Measurements from ENCODE around the gene TIMP1. TPM values are rescaled to one million over a fixed set of nuclear protein-coding genes. Genes with fewer than 3 reads are reported as not detected.

Gene TIMP1
- total RNA-seq, 2 experiments from 2014 or later: 40.3 to 48.4 TPM

GRCh38 chrX:47574547-47575301 lies 7.5 kb upstream of the TIMP1 start:
- peaks cover 23% of the 10 kb centered on the region for H3K36me3 Mint-ChIP-seq (ENCODE audit: low read depth)
- DNase-seq: no peak
- H3K27me3 Mint-ChIP-seq: peaks cover 4% of the 10 kb centered on the region
- no peak for ATAC-seq
- ChIA-PET POLR2A (interaction anchor here (0.6 kb wide), 1 partner anchor 452 kb away, joined by 3 read pairs; no protein-coding TSS in a partner anchor), CTCF (no interaction called here)
- H3K9me3 Mint-ChIP-seq (ENCODE audit: low read depth): no peaks in the 10 kb centered on the region
- H3K4me1 Mint-ChIP-seq: peaks cover 23% of the 10 kb centered on the region
- intact Hi-C loops (cut with DNase I, micrococcal nuclease): no loop called here
- peak overlapping the region; percentile 5 for H3K27ac Mint-ChIP-seq
- peak overlapping the region; percentile 21 for H3K4me3 Mint-ChIP-seq

DNA sequence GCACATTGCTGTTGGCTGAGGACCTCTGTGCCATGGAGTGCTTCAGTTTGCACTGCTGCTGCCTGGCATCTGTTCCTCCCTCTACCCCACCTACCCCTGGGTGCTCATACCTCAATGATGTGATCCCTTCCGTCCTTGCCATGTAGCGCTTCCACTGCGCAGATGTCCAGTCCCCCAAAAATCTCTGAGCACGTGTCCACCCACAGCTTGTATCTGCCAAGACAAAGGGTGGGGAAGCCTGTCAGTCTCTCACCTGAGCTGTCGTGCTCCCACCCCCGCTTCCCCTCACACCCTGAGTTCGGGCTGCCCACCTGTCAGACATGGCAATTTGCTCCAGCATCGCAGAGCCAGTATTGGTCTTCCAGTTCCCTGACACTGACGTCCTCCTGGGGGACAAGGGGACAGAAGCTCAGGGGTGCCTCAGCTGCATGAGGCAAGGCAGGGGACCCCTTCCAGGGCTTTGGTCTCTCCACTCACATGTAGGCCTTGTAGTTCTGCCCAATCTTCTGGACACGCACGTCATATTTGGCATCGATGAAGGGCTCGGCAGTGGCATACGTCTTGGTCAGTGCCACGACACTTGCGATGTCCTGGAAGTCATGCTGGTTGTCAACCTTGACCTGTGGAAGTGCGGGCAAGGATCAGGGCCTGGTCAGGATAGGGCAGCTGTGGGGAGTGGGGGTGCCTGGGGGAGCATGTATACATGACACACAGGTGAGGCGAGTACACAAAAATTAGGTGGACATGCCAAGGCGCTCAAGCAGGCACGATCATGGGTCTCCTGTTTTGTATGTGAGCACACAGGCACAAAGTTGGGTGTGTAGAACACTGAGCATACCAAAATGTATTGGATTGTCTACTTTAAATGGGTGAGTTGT lies 6.0 kb upstream of the TIMP1 start:
- H3K4me1 Mint-ChIP-seq: peaks cover 31% of the 10 kb centered on the region
- ChIA-PET CTCF (no interaction called here), POLR2A (interaction anchor here (0.6 kb wide), 1 partner anchor 358 kb away, joined by 3 read pairs; no protein-coding TSS in a partner anchor)
- ATAC-seq (no peak), DNase-seq (no peak)
- H3K27me3 Mint-ChIP-seq: peaks cover 4% of the 10 kb centered on the region
- intact Hi-C loops (cut with DNase I, micrococcal nuclease): no loop called here
- peaks cover 12% of the 10 kb centered on the region for H3K36me3 Mint-ChIP-seq (ENCODE audit: low read depth)
- H3K27ac Mint-ChIP-seq: no peak overlapping the region
- H3K9me3 Mint-ChIP-seq (ENCODE audit: low read depth): no peaks in the 10 kb centered on the region
- H3K4me3 Mint-ChIP-seq: no peak overlapping the region

- DNase-seq (no peak), ATAC-seq (no peak)
- CTCF ChIA-PET: interaction anchor here (0.6 kb wide), 2 partner anchors 12 to 54 kb away, joined by 3 read pairs; no protein-coding TSS in a partner anchor
- H3K27ac Mint-ChIP-seq: no peak overlapping the region
- no peak overlapping the region for H3K4me3 Mint-ChIP-seq
- intact Hi-C loops (cut with DNase I, micrococcal nuclease): no loop called here
- peaks cover 4% of the 10 kb centered on the region for H3K27me3 Mint-ChIP-seq
- H3K9me3 Mint-ChIP-seq (ENCODE audit: low read depth): no peaks in the 10 kb centered on the region
- POLR2A ChIA-PET: no interaction called here
- peaks cover 3% of the 10 kb centered on the region for H3K36me3 Mint-ChIP-seq (ENCODE audit: low read depth)
- peaks cover 42% of the 10 kb centered on the region for H3K4me1 Mint-ChIP-seq
Observed at GRCh38 chrX:47577424-47577823, 4.8 kb upstream of the TIMP1 start.

DNA sequence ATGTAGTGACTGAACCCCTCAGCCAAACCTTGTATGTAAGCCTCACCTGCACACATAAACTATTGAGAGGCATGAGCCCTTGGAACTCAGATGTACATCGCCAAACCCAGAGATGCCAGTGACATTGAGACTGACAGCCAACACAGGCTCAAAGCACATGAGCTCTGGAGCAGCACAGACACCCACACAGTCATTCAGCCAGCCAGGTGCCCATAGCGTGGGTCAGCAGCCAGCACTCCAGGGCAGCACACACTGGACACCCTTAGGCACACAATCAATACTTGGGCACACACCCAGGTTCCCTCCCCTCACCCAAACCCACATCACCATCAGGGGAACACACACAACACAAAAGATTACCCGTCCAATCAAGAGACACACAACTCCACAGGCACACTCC lies 4.3 kb upstream of the TIMP1 start:
- Mint-ChIP-seq H3K36me3 (ENCODE audit: low read depth) (peaks cover 3% of the 10 kb centered on the region), H3K27me3 (peaks cover 4% of the 10 kb centered on the region), H3K4me1 (peaks cover 42% of the 10 kb centered on the region), H3K9me3 (ENCODE audit: low read depth) (no peaks in the 10 kb centered on the region), H3K27ac (no peak overlapping the region), H3K4me3 (no peak overlapping the region)
- ATAC-seq (no peak), DNase-seq (no peak)
- intact Hi-C loops (cut with DNase I, micrococcal nuclease): no loop called here
- POLR2A ChIA-PET: no interaction called here
- CTCF ChIA-PET: interaction anchor here (0.6 kb wide), 1 partner anchor 54 kb away, joined by 3 read pairs; no protein-coding TSS in a partner anchor

GRCh38 chrX:47578692-47579091 lies 3.5 kb upstream of the TIMP1 start:
- Mint-ChIP-seq H3K27me3 (peaks cover 4% of the 10 kb centered on the region), H3K36me3 (ENCODE audit: low read depth) (no peaks in the 10 kb centered on the region), H3K27ac (no peak overlapping the region), H3K9me3 (ENCODE audit: low read depth) (no peaks in the 10 kb centered on the region), H3K4me1 (peaks cover 44% of the 10 kb centered on the region), H3K4me3 (no peak overlapping the region)
- POLR2A ChIA-PET: no interaction called here
- CTCF ChIA-PET: interaction anchor here (1.6 kb wide), 1 partner anchor 83 kb away, joined by 6 read pairs; no protein-coding TSS in a partner anchor
- DNase-seq (no peak), ATAC-seq (no peak)
- intact Hi-C loops (cut with DNase I, micrococcal nuclease): no loop called here

DNA sequence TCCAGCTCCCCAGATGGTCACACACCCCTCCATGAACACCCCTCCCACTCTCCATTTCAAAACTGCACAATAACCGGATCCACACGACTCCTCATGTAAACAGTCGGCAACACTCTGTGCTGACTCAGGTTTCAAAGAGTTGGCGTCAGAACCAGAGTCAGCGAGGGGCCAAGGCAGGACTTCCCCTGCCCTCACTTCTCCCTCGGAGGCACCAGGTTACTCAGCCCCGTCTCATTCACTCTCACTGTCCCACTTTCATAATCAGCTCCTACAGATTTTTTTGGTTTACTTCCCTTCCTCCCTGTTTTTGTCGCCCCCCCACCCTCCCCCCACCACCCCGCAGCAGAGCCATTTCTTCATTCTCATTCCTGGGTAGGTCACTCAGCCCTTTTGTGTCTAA lies 2.7 kb upstream of the TIMP1 start:
- peaks cover 47% of the 10 kb centered on the region for H3K4me1 Mint-ChIP-seq
- DNase-seq (peak; percentile 75), ATAC-seq (peak; percentile 75)
- H3K27ac Mint-ChIP-seq: no peak overlapping the region
- ChIA-PET CTCF (interaction anchor here (1.6 kb wide), 1 partner anchor 83 kb away, joined by 6 read pairs; no protein-coding TSS in a partner anchor), POLR2A (no interaction called here)
- intact Hi-C loops (cut with DNase I, micrococcal nuclease): no loop called here
- H3K9me3 Mint-ChIP-seq (ENCODE audit: low read depth): no peaks in the 10 kb centered on the region
- no peaks in the 10 kb centered on the region for H3K36me3 Mint-ChIP-seq (ENCODE audit: low read depth)
- H3K4me3 Mint-ChIP-seq: no peak overlapping the region
- H3K27me3 Mint-ChIP-seq: peaks cover 4% of the 10 kb centered on the region

- H3K4me3 Mint-ChIP-seq: peak overlapping the region; percentile 26
- intact Hi-C loops (cut with DNase I, micrococcal nuclease): loop anchor here (2.0 to 5.0 kb wide), 3 partner anchors 39 to 419 kb away; partner anchors contain the start of genes CFP (in 1 of the 2) and ZNF182 (in 1 of the 2)
Observed at GRCh38 chrX:47583240-47583861, 1.1 kb downstream of the TIMP1 start.

GRCh38 chrX:47584714-47585113 lies 2.5 kb downstream of the TIMP1 start:
- intact Hi-C loops (cut with DNase I, micrococcal nuclease): loop anchor here (5.0 kb wide), 2 partner anchors 38 to 418 kb away; partner anchors contain the start of gene ZNF182 (in 1 of the 2)
- ChIA-PET CTCF (no interaction called here), POLR2A (interaction anchor here (0.7 kb wide), 1 partner anchor 643 kb away, joined by 3 read pairs; no protein-coding TSS in a partner anchor)
- Mint-ChIP-seq H3K4me1 (peaks cover 34% of the 10 kb centered on the region), H3K27me3 (no peaks in the 10 kb centered on the region), H3K9me3 (ENCODE audit: low read depth) (no peaks in the 10 kb centered on the region), H3K36me3 (ENCODE audit: low read depth) (no peaks in the 10 kb centered on the region), H3K27ac (no peak overlapping the region), H3K4me3 (no peak overlapping the region)
- no peak for DNase-seq
- no peak for ATAC-seq

More at GRCh38 chrX:47583240-47583861, 1.1 kb downstream of the TIMP1 start:
- Mint-ChIP-seq H3K27me3 (no peaks in the 10 kb centered on the region), H3K27ac (peak overlapping the region; percentile 45), H3K4me1 (peaks cover 45% of the 10 kb centered on the region), H3K36me3 (ENCODE audit: low read depth) (no peaks in the 10 kb centered on the region), H3K9me3 (ENCODE audit: low read depth) (no peaks in the 10 kb centered on the region)
- ATAC-seq: no peak
- ChIA-PET CTCF (no interaction called here), POLR2A (no interaction called here)
- DNase-seq: no peak

- DNase-seq: no peak
- H3K27me3 Mint-ChIP-seq: no peaks in the 10 kb centered on the region
- ChIA-PET CTCF (no interaction called here), POLR2A (interaction anchor here (0.7 kb wide), 1 partner anchor 643 kb away, joined by 3 read pairs; no protein-coding TSS in a partner anchor)
- H3K4me1 Mint-ChIP-seq: peaks cover 32% of the 10 kb centered on the region
- ATAC-seq: no peak
- no peak overlapping the region for H3K4me3 Mint-ChIP-seq
- H3K27ac Mint-ChIP-seq: no peak overlapping the region
- intact Hi-C loops (cut with DNase I, micrococcal nuclease): no loop called here
- H3K36me3 Mint-ChIP-seq (ENCODE audit: low read depth): no peaks in the 10 kb centered on the region
- no peaks in the 10 kb centered on the region for H3K9me3 Mint-ChIP-seq (ENCODE audit: low read depth)
Observed at GRCh38 chrX:47585273-47585672, 3.0 kb downstream of the TIMP1 start.

DNA sequence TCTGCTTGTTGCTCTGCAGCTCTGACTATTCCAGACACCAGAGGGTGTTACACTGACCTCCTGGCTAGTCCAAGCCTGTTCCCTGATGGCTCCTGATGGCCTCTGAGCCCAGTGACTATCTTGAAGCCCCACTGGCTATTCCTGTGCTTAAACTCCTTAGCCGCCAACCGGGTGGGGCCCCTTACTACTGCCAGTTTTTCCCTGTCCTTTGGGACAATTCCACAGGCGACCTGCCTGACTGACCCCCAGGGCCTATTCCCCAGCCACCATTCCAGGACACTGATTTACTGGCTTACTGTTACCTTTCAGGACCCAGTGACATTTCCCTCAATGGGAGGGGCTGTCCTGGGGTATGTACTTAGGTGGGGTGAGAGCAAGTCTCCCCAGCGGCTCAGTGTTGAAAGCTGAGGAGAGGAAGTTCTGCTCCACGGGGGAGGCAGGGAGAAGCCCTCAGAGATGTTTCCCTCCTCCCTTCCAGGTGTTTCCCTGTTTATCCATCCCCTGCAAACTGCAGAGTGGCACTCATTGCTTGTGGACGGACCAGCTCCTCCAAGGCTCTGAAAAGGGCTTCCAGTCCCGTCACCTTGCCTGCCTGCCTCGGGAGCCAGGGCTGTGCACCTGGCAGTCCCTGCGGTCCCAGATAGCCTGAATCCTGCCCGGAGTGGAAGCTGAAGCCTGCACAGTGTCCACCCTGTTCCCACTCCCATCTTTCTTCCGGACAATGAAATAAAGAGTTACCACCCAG lies 4.0 kb downstream of the TIMP1 start:
- POLR2A ChIA-PET: no interaction called here
- CTCF ChIA-PET: no interaction called here
- Mint-ChIP-seq H3K4me3 (no peak overlapping the region), H3K36me3 (ENCODE audit: low read depth) (no peaks in the 10 kb centered on the region), H3K9me3 (ENCODE audit: low read depth) (no peaks in the 10 kb centered on the region), H3K4me1 (peaks cover 27% of the 10 kb centered on the region), H3K27me3 (no peaks in the 10 kb centered on the region), H3K27ac (no peak overlapping the region)
- intact Hi-C loops (cut with DNase I, micrococcal nuclease): no loop called here
- ATAC-seq: no peak
- DNase-seq: no peak

Measured in activated CD4-positive, alpha-beta T cell treated with anti-CD3 and anti-CD28 coated beads for 36 hours (primary cell).